Cerebellar cortex (tissue), 1 donor: ENCODE measurements around the gene SLC17A9.
"Not testable (repeated sequence)": the region's sequence is repeated elsewhere in the genome, so short reads cannot be mapped to it uniquely, and the experiment has no call there.

Experiments used
- DNase-seq: peaks from one replicate; pipeline ENCODE4 v3.0.0-alpha.2; 2015; ENCODE audit warnings: low spot score

Gene SLC17A9

DNA sequence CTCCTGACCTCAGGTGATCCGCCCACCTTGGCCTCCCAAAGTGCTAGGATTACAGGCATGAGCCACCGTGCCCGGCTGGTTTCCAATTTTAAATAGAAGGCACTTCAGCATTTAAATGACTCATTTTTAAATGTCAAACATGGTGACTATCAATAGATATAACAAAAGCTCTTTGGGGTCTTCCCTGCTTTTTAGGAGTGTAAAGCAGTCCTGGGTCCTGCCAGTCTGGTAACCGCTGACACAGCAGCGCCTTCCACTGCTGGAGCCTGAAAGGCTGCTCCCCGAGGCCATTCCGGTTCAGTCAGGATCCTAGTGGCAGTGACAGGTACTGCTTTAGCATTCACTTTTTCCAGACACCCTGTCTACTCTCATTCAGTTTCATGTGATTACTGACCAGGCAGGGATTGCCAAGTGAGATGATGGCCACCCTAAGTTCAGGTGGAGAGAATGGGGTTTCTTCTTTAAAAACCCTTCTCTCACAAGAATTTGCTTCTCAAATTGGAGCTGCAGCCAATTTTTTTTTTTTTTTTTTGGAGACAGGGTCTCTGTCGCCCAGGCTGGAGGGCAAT lies 31.3 kb upstream of the SLC17A9 start:
- DNase-seq, result peak; percentile 65

DNA sequence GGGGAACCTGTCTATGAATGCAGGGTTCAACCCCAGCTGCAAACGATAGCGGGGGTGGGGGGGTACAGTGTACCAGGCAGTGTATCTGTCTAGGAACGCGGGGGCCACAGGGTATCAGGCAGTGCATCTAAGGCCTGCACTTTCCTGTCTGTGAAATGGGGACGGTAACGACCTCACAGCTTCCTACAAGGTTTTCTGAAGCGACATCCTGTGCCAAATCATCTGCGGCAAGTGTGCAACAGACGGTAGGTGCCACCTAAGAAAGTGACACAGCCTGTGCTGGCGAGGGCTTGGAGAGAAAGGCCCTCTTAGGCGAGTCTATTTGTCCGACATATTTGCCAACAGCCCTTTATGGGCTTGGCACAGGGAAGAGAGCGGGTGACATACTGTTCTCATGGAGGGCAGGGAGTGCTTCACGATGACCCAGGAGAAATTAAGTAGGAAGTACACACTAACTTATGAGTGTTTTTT lies 30.0 kb upstream of the SLC17A9 start:
- DNase-seq, result no peak

DNA sequence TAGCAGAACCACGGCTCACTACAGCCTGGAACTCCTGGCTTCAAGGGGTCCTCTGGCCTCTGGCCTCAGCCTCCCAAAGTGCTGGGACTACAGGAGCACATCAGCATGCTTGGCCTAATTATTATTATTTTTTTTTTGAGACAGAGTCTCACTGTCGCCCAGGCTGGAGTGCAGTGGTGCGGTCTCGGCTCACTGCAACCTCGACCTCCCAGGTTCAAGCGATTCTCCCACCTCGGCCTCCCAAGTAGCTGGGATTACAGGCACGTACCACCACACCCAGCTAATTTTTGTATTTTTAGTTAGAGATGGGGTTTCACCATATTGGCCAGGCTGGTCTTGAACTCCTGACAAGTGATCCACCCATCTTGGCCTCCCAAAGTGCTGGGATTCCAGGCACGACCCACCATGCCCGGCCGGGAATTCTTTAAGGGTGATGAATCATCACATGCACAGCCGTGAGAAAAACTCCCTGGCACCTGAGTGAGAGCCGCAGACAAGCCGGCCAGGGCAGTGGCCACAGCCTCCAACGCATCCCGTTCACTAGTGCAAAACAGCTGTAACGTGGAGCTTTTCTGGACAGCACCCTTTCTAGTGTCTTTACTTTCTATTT lies 29.3 kb upstream of the SLC17A9 start:
- DNase-seq, result not testable (repeated sequence)

DNA sequence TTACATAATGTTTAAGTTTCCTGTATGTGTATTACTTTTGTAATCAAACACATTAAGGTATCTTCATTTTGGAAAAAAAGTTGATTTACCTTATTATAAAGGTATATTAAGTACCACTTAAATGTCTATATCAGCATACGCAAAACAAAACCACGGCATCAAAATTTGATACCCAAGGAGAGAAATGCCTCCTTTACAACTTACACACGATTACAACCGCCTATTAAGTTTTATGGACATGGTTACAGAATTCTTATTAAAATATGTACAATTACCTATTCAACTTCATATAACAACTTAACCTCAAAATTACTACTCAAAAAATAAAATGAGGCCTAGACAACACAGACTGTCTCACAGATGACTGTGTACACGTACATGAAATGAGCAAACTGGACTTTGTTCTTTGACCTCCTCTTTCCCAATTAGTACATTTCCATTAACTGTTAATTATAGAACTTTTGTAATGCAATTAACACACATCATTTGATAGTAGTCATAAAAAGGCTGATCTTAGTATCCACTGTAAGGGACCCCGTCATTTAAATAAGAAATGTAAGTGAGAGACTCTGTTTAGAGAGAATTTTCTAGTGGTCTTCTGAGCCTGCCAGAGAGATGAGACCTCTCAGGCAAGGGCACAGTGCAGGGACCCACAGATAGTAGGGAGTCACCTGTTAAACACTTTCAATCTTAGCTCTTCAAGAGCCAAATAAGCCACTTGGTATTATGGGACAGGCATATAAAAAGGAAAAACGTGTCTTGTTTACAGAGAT lies 28.7 kb upstream of the SLC17A9 start:
- no peak for DNase-seq

DNA sequence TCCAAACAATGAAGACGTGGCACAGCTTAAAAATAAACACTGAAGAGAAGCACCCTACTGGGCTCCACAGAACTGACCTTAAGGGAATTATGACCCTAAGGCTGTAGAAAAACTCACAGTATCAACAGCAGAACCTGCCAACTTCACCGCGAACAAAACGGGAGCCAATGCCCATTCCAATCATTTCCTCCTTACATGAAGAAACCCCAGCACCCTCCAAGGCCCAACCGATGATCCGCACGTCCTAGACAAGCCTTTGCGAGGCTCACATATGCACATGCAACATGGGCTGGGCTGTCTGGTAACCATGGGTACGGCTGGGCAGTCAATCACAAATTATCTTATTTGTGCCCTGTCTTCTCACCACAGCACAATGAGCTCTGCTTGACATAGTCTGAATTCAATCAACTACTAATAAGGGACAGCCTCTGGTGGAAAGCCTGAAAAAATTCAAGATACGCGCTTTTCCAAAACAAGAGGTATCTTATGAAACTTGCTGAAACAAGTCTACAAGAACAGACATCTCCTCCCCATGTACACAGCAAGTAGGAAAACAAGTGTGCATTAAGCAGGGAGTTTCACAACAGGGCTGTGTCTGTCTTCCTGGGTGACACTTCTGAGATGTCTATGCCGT lies 27.9 kb upstream of the SLC17A9 start:
- no peak for DNase-seq

DNA sequence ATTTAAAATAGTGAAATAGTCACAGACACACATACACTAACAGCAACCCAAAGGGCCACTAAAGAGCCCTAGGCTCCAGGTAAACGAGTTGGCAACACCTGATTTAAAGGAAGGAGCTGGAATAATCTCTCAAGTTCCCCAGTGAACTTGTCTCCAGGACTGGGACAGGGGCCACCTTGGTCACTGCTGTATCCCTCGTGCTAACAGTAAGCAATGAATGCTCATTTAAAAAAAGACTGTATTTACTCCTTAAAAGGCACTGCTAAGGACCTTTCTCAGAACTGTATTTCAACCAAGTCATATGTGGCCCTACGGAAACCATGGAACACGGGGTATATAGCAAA lies 27.5 kb upstream of the SLC17A9 start:
- no peak for DNase-seq

DNA sequence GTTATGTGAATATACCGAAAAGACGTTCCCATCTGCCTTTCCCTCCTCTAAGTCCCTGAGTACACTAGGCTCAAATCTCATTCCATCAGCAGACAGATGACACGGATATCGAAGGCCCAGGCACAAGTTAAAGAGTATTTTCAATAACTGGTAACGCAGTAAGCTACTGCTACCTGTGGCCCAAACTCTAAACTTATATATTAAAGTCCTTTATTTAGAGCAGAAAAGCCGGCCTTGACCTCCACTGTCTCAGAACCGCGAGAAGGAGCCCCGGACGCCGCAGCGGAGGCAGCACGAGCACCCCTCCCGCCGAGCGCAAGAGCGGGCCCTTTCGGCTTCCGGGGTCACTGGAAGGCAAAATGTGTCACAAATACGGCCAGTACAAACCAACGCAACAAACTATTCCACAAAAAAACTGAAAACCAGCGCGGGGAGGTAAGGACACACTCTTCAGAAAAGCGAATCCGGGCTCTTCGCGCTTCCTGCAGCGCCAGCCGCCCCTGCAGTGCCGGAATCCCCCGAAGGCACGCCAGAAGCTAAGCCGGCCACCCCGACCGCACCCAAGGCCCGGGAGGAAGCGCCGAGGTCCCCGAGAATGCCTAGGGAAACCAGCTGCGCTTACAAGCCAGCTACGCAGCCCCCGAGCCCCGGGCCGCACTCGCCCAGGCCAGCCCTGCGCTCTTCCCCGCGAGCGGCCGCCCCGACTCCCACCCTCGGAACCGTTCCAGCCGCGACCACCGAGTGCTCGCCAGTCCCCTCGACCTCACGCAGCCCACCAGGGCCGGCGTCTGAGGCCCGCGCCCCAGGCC lies 26.9 kb upstream of the SLC17A9 start:
- DNase-seq, result no peak

DNA sequence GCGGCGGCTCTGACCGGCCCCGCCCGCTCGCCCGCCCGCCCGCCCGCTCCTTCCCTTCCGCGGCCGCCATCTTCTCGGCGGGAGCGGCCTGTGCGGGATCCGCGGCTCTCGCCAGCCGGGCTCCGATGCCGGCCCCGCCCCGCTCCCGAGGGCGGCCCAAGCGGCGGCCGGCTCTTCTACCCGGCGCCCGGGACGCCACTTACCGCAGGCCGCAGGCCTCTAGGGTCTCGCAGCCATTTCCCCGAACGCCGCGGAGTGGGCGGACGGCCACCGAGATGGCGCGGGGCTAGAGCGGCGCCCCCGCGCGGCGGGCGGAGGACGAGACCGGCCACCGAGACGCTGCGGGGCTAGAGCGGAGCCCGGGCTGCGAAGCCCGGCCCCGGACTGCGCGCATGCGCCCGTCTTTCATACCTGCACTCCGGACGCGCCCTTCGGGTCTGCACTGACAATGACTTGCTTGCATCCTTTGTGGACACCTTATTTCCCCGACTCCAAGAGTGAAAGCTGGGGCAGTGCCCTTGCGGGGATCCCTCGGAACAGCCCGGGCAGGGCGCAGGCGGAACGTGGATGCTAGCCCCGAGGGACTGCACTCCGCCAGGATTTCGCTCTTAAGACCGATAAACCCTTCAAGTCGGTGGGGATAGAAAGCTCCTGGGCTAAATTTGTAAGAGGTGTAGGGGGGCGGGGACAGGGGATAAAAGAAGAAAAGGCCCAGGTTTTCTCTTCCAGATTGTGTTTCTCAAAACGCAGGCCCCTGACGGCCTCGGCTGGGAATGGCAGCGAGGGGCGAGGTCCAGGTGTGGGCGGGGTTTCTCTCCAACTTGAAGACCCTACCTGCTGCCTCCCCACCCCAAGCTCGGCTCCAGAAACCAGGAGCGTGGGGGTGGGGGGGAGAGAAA lies 26.0 kb upstream of the SLC17A9 start, which contains the start of gene DIDO1:
Gene DIDO1, minus strand, starts transcription at position 277 of the 899 bp plus-strand sequence.
- peak; percentile 87 for DNase-seq

DNA sequence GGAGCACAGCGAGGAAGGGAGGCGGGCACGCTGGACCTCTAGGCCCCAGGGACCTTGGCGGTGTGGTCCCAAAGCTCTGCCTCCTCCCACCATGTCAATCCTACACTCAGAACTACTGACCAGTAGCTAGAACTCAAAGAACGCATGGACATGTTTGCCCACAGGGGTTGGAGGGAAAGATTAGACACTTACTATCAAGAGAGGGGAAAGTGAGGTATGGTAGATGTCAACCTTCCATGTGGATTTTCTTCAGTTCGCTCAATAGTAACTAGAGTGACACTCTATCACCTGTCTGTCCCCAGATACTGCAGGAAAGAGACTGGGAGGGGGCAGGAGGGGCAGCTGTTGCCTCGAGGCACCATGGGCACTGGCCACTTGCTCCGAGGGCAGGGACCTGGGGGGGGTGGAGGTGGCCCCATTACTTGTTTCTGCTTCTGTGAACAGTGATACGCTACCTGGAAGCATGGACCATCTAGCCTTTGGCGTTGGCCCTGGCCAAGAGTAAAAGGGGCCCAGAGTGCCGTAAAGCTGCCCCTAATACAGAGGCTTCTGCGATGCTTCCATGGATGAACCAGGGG lies 25.3 kb upstream of the SLC17A9 start:
- no peak for DNase-seq

DNA sequence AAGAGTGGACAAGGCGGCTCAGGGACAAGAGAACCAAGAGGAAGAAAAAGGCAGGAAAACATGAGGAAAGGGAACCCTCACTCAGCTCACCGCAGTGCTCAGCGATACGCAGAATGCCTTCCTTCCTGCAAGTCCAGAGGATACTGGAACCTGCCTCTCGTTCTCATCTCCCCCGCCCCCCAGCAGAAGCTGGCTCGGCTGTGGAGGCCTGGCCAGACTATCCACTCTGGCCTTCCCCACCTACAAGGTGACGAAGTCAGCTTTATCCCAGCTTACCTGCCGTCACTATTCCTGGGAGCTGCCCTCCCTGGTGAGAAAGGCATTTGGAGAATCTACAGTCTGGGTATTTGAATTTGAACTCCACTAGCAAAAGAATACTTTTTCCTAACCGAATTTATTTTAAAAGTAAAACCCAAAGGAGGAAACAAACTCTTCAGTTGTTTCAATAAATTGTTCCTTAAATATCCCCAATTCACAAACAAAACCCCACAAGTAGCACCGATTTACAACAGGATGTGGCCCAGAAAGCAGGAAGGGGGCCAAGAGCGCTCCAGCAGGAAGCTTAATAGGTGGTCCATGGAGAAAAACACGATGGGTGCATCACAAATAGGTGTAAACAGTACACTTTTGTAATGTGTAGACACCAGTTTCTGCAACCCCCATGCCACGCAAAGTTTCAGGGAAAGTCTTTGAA lies 24.1 kb upstream of the SLC17A9 start:
- DNase-seq, result no peak

DNA sequence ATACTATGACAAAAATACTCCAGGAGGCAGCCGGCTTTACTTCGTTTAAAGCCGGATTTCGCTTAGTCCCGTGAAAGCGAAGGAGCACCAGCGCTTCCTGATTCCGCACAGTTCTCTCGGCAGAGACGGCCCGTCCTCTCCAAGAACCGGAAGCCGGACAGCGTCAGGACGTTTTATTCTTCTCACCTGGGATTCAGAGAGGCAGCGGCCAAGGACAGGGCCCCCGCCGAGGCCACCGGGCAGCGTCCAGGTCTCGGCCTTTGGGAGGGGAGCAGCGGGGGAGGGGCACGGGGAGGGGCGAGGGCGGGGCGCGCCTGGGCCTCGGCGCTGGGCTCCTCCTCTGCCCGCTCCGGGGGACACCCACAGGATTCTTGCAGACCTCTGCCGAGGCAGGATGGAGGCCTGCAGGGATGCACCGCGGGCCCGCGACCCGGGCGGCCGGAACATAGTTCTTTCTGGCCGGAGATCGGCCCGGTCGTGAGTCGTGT lies 23.4 kb upstream of the SLC17A9 start:
- DNase-seq, result no peak

DNA sequence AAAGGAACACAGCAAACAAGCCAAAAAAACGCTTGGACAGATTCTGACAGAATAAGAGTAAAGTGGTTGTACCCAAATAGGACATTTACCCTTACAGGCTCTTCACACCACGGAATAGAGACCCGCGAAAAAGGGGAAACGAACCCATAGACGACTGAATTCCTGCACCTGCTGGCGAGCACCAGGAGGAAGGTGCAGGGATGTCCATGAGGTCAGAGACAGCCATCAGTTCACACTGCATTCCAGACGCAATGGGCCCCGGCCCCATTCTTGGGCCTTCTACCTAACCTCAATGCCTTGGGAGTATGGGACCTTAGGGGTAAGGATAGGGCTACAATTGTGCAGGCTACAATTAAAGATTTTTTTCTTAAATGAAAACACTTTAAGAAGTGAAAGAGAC lies 21.0 kb upstream of the SLC17A9 start:
- DNase-seq, result no peak

DNA sequence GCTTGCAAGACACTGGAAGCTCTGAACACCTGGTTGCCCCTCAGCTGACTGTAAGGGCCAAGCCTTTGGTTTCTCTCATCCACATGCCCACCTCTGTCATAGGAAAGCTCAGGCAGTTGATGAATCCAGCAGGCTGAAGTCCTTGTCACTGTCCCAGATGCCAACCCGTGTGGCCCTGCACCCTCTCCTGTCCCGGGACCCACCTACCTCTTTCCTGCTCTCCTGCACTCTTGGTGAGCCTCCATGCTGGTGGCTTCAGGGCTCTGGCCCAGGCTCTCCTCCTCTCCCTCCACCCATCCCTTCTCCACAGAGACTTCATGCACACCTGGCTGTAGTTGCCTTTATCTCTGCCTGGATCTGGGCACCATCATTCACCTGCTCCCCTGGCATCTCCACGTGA lies 18.5 kb upstream of the SLC17A9 start:
- DNase-seq, result no peak

DNA sequence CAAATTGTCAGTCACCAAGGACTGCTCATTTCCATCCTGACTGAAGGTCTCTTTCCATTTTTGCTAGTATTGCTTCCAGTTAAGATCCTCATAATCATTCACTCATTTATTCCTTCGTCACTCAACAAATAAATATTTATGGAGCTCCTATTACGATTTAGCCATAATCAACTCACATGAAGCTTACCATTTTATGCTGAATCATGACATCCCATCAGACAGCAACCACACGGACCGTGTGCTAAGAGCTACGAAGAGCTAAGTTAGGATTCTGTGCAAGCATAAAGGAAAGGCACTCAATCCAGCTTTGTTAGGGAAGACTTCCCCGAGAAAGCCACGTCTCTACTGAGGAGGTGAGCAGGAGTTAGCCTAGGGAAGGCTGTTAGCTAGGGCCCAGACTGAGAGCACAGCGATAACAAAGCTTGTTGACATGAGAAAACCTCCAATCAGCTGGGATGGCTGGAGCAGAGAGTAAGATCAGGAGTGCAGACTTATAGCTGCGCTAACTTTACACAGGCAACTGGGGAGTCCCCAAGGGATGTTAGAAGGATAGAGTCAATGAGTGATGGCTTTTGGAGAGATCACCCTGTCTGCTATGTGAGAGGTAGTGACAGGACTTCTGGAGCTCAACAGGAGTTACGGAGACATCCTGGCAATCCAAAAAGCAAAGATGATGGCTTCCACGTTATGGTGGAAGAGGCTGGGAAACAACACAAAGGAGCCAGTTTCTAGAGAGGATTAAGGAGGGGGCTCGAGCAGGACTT lies 17.1 kb upstream of the SLC17A9 start:
- no peak for DNase-seq

DNA sequence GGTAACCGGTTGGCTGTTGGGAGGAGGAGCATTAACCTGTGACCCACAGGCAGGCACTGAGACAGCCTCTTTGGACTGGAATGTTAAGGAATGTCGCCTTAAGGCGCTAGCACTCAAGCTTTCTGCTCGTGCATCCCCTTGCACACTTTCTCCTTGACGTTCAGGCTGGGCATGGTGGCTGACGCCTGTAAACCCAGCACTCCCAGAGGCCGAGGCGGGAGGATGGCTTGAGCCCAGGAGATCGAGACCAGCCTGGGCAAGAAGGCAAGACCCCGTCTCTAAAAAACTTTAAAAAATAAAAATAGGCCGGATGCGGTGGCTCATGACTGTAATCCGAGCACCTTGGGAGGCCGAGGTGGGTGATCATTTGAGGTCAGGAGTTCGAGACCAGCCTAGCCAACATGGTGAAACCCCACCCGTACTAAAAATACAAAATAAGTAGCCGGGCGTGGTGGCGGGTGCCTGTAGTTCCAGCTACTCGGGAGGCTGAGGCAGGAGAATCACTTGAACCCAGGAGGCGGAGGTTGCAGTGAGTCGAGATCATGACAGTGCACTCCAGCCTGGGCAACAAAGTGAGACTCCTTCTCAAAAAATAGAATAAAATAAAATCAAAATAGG lies 16.4 kb upstream of the SLC17A9 start:
- no peak for DNase-seq

DNA sequence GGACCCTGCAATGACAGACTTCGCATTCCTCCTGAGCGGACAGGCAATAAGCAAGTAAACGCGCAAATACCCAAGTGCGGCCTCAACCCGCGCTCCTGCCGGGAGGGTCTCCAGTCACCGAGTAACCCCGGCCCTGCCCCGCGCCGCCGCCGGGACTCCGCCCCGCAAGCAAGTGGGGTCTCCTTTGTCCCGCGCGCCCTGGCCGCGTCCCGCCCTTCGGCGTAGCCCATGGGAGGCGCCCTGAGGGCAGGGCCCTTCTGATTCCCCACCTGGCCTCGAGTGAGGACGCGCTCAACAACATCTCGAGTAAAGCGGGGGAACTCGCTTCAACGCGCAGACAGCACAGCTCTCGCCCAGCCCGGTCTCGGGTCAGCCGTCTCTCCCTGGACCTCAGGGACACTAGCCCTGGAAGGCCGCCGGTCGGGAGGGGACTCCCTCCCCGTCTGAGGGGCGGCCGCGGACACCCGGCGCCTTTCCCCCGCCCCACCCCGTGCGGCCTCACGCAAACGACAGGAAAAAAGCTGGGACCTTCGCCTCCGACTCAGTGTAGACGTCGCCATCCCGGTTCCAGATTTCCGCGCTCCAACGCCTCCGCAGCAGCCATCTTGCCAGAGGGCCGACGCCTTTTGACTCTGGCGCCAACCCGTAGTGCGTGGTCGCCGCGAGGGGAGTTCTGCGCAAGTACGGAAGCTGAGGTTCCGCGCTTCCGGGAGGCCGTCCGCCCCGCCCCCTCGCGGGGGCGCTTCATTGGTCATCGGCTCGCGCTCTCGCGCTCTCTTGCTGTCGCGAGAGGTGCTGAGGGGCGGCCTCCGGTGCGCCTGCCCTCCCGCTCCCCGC lies 15.0 kb upstream of the SLC17A9 start:
- DNase-seq, result peak; percentile 87

DNA sequence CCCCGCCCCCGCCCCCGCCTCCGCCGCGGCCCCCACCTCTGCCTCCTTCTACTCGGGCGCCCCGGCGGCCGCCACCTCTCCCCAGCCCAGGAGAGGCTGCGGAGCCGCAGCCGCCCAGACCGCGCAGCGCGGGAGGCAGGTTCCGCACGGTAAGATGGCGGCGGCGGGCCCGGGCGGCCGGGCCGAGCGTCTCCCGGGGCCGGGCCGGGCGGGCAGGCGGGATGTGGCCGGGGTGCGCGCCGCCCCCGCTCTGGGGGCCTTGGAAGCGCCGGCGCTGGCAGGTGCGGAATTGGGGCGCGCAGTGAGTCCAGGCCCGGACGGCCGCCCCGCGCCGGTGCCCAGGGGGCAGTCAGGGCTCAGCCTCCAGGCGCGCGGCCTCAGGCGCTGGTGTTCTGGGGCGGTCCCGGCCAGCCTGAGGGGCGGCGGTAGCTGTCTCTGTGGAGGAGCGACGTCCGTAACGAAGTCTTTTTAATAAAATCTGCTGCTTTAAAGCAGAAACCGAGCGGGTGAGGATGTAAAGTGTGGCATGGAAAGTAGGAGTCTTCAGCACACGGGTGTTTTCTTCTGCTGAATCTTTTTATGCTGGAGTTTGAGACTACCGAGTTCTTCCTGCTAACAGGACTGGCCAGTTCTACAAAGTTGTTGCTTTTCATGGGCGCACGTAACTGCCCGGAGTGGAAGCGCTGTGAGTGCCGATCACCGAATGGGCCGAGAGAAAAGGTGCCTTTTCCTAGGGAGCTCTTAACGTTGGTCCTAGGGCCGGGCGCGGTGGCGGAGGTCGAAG lies 14.2 kb upstream of the SLC17A9 start, which contains the start of gene GID8:
Gene GID8, plus strand, starts transcription at position 43 of the 784 bp plus-strand sequence. CDS start 3,356 bp downstream, outside the sequence.
- DNase-seq, result no peak
